ENCODE measurements around the gene SDR39U1.
"Not testable (repeated sequence)": the region's sequence is repeated elsewhere in the genome, so short reads cannot be mapped to it uniquely, and the experiment has no call there.

Gene SDR39U1, protein sequence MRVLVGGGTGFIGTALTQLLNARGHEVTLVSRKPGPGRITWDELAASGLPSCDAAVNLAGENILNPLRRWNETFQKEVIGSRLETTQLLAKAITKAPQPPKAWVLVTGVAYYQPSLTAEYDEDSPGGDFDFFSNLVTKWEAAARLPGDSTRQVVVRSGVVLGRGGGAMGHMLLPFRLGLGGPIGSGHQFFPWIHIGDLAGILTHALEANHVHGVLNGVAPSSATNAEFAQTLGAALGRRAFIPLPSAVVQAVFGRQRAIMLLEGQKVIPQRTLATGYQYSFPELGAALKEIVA

DNA sequence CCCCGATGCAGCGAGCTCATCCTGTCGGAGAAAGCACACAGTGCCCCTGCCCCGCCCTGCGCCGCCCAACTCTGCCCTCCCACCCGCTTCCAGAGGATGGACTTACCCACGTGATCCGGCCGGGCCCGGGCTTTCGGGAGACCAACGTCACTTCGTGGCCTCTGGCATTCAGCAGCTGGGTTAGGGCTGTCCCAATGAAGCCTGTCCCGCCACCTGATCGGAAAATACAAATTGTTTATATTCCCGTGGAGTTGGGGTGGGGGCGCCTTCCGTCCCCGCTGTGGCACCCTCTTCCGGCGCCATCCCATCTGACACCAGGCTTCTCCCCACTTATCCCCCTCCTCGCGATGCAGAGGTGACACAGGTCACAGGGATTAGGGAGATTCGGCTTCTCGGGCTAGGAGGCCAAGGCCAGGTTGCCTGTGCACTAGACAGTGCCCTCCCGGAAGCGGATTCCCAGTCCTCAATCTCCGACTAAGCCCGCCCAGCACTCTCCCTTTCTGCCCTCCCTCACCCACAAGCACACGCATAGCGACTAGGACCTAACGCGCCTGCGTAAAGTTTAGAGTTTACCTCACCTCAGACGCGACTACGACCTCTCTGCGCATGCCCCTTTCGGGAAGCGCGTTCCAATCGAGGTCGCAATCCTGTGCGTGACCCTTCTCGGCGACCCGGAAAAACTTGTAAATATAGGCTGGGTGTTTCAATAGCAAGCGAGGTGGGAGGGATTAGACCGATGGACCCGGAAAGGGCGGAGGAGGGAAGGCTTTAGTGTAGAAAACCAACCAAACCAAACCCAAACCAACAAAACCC lies at the start of gene SDR39U1:
Gene SDR39U1, minus strand, starts transcription at position 537 of the 813 bp plus-strand sequence. Its CDS starts 7 bp downstream, at position 530.
- peak; percentile 99 for DNase-seq

DNA sequence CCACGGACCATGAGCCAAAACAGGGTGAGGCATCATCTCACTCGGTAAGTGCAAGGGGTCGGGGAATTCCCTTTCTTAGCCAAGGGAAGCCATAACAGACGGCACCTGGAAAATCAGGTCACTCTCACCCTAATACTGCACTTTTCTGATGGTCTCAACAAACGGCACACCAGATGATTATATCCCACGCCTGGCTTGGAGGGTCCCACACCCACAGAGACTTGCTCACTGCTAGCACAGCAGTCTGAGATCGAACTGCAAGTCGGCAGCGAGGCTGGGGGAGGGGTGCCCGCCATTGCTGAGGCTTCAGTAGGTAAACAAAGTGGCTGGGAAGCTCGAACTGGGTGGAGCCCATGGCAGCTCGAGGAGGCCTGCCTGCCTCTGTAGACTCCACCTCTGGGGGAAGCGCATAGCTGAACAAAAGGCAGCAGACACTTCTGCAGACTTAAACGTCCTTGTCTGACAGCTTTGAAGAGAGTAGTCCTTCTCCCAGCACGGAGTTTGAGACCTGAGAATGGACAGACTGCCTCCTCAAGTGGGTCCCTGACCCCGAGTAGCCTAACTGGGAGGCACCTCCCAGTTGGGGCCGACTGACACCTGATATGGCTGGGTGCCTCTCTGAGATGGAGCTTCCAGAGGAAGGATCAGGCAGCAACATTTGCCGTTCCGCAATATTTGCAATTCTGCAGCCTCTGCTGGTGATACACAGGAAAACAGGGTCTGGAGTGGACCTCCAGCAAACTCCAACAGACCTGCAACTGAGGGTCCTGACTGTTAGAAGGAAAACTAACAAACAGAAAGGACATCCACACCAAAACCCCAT lies 49.2 kb upstream of the SDR39U1 start:
- DNase-seq = not testable (repeated sequence)

DNA sequence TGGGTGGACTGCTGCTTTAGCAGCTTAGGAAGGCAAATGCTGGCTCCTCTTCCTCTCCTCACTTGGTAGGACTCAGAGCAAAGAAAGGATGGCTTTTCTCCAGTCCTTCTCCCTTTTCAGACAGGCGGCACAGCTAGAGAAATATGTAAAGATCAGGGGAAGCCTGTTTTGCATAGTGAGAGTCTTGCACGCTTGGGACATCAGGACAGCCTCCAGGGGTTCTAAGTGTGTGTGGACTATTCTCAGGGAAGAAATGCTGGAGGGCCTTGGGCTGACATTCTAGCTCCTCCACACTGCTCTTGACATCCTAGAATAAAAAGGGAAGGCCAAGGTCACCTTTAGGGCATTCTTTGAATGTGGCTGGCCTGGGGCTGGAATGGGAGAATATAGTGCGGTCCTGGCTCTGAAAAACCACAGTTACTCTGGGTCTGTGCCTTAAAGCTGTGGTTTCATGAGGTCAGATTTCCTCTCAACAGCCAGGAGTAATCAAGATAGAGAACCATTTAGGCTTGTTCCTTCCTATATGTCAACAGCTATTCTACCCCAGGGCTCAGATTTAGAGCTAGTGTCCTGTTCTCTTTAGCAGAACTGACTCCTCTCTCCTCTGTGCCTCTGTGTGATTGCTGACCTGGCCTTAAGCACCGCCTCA lies 41.2 kb upstream of the SDR39U1 start:
- peak; percentile 45 for DNase-seq

DNA sequence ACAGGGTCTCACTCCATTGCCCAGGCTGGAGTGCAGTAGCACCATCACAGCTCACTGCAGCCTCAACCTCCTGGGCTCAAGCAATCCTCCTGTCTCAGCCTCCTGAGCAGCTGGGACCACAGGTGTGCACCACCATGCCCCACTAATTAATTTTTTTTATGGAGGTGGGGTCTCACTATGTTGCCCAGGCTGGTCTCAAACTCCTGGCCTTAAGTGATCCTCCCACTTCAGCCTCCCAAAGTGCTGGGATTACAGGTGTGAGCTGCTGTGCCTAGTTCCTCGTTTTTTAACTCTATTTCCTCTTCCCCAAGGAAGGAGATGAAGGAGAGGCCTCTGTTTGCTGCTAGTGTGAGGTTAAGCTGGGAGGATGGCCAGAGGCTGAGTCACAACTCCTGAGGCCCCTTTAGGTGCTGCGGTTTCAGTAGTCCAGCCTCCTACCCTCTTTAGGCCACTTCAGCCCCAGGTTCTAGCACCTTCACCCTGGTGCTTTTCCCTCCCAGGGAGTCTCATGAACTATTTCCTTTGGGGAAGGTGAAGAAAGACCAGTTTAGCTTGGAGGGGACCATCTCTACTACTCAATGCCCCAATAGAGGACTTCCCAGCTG lies 40.2 kb upstream of the SDR39U1 start:
- not testable (repeated sequence) for DNase-seq

DNA sequence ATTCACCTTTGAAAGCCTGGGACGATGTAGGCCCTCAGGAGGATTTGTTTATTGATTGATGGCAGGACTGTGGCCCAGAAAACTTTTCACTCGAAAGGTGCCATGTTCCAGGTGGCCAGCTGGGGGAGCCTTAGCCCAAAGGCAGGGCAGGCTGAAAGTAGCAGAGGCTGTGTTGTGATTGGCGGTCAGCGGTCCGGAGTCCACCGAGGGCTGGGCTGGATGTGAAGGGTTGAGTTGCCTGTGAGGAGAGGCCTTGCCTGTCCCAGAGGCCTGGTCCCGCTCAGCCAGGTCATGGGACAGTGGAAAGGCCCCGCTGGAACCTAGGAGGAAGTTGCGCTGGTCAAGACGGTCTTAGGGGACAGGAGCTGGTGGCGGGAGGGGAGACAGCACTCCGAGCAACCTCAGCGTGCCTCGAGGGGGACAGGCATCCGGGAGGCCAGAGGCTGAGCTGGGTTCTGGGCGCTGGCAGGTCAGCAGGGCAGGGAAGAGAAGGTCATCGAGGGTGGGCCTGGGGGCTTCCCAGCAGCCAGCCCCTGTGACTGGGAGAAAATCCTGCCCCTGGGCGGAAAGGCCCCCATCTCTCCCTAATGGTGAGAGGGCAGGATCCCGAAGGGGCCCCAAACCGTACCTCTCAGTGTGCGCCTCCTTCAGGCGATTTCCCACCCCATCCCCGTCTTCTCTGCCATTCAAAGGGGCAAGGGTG lies 39.2 kb upstream of the SDR39U1 start:
- peak; percentile 70 for DNase-seq

DNA sequence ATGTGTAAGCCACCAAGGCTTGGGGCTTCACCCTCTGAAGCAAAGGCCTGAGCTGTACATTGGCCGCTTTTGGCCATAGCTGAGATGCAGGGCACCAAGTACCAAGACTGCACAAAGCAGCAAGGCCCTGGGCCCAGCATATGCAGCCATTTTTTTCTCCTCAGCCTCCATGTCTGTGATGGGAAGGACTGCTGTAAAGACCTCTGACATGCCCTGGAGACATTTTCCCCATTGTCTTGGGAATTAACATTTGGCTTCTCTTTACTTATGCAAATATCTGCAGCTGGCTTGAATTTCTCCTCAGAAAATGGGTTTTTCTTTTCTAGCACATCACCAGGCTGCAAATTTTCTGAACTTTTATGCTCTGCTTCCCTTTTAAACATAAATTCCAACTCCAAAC lies 37.4 kb upstream of the SDR39U1 start:
- not testable (repeated sequence) for DNase-seq

DNA sequence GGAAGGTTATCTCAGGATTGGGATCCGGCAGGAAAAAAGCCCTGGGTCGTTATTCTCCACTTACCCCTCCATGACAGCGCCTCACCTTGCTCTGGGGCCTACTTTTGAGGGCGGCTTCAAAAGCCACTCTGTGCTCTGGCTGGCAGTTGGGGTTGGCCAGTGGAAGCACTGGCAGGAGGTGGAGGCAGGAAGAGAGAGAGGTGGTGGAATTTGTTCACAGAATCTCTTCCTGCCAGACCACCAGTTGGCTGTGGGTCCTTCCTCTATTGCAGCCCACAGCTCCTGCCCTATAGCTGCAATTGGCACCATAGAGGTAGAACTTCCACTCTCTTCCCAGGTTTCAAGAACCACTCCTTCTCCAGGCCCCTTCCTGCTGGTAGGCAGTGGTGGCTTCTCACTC lies 32.7 kb upstream of the SDR39U1 start:
- no peak for DNase-seq

DNA sequence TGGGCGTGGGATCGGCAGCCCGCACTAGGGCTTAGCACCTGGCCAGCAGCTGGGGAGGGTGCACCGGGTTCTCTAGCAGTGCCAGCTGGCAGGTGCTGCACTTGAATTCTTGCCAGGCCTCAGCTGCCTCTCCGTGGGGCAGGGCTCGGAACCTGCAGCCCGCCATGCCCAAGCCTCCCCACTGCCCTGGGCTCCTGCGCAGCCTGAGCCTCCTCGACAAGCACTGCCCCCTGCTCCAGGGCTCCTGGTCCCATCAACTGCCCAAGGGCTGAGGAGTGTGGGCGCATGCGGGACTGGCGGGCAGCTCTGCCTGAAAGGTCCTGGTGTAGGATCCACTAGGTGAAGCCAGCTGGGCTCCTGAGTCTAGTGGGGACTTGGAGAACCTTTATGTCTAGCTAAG lies 30.6 kb upstream of the SDR39U1 start:
- no peak for DNase-seq

DNA sequence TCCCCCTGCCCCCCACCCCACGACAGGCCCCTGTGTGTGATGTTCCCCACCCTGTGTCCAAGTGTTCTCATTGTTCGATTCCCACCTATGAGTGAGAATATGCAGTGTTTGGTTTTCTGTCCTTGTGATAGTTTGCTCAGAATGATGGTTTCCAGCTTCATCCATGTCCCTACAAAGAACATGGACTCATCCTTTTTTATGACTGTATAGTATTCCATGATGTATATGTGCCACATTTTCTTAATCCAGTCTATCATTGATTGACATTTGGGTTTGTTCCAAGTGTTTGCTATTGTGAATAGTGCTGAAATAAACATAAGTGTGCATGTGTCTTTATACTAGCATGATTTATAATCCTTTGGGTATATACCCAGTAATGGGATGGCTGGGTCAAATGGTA lies 27.9 kb upstream of the SDR39U1 start:
- DNase-seq = not testable (repeated sequence)

DNA sequence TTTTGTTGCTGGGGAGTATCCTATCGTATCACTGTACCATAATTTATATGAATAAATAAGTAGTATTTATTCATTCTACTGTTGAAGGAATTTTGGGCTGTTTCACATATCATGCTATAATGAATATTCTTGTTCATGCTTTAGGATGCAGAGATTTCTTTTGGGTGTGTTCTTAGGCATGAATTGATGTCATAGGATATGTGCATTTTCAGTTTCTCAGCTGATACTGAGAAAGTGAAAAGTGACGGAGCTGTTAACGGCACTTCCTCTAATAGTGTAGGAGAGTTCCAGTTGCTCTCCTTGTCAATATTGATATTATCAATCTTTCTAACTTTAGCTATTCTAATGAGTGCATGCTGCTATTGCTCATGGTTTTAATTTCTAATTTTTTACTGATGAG lies 23.2 kb upstream of the SDR39U1 start:
- no peak for DNase-seq

DNA sequence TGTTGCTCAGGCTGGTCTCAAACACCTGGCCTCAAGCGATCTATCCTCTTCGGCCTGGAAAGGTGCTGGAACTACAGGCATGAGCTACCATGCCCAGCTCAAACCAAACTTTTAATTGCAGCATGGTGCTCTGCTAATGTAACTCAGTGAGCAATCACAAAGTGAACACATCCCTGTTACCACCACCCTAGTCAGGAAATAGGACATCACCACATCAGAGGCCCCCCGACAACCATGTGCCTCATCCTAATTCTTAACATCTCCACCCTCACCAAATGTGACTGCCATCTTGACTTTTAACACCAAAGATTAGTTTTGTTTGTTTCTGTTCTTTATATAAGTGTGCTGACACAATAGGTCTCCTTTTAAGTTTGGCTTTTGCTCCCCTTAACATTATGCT lies 22.8 kb upstream of the SDR39U1 start:
- no peak for DNase-seq

DNA sequence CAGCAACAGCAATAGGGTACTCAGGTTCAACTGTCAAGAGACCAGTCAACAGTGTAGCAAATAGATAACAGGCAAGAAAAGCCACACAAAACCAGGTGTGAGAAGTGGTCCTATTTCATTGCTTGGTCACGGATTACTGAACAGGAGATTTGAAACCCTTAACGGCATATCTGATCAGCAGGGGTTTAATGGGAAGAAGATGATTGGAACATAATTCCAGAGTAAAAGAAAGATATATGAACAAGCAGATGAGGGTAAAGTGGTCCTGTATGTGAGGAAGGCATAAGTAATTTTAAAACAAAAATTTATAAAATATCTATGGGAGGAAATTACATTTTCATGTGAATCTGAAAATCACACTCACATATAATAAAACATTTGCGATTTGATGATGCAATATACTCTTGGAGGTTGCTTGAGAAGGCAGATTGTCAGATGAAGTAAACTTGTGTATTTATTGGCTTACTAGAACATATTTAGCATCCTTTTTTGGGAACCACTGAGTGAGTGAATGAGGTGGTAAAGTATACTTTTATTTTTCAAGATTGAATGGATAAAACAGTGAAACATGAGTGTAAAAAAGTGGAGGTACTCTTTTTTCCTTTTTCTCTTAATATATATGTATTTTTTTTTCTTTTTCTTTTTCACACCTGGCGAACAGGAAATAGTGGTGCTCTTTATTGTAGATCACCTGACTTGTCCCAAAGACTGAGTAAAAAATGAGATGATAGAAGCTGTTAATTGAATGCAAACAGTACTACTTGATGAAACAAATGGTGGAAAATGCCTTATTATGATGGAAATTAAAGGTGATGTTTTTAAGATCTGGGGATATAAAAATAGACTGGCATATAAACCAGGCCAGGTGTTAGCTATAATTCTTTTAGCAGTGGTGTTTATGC lies 21.6 kb upstream of the SDR39U1 start:
- DNase-seq = no peak

DNA sequence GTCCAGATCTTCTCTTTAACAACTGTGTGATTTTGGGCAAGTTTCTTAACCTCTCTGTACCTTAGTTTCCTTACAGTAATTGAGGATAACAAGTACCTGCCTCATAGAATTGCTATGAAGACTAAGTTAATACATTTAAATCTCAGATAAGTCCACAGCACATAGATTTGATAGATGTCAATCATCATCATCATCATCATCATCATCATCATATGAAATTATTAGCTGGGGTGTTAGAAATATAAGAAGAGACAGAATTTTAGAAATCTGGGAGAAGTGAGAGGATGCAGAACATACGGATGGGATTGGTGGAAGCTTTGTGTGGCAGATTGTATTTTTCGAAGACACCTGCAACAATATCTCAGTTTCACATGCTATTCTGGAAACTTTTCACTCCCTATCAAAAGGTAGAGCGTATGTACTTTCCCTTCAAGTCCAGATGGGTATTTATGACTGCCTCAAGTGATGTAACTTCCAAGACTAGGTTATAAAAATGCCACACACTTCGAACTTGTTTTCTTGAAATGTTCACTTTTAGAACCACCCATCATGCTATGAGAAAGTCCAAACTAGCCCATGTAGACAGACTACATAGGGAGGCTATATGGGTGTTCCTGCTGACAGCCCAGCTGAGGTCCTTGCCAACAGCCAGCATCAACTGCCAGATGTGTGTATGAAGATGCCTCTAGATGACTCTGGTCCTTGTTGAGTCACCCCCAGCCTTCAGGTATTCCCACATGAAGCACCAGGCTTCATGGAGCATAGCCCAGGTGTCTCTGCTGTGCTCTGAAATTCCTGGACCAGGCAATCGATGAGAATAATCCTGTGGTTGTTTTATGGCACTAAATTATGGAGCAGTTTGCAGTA lies 20.7 kb upstream of the SDR39U1 start:
- DNase-seq = no peak

DNA sequence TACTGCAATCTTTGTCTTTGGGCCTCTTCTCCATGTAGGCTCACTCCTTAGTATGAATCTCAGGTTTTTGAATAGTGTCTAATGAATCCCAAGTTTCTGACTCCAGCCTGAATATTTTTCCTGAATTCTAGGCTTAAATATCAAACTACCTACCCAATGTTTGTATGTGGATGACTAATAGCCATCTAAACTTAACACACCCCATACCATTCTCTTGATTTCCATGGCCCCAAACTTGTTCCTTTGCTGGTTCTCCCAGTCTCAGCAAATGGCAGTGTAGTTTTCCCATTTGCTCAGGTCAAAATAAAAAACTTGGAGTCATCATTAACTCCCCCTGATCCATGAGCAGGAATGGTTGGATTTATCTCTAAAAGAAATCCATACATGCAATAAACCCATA lies 18.8 kb upstream of the SDR39U1 start:
- DNase-seq = no peak

DNA sequence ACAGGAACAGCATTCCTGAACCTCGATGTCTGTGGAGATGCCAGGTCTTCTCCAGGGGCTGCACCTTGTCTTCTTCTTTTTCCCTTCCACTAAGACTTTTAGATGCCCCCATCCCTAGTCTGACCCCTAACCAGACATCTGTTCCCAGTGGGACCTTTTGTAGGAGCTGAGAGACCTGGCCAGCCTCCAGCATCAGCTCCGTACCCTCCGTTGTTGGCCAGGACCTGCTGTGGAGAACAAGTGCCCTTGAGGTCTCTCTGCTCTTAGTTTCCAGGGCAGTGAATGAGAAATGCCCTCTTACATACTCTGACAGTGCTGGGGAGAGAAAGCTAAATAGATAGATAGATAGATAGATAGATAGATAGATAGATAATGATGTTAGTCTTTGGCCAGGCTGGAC lies 16.8 kb upstream of the SDR39U1 start:
- no peak for DNase-seq

DNA sequence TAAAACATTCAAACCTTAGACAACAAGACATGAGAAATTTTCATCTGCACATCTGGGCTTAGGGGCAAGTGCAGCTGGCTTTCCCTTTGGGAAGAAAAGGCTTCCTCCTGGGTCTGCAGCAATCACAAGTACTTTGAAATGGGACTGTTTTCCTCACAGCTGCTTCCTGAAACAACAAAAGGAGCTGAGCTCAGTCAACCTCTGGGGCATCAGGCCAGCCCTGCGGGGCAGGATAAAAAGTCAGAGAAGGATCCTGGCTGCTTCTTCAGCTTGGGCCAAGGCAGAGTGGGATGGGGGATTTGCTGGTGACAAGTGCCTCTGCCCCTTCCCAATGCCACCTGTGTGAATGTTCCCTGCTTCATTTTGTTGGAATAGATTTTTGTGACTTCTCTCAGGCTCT lies 16.2 kb upstream of the SDR39U1 start:
- DNase-seq = no peak

DNA sequence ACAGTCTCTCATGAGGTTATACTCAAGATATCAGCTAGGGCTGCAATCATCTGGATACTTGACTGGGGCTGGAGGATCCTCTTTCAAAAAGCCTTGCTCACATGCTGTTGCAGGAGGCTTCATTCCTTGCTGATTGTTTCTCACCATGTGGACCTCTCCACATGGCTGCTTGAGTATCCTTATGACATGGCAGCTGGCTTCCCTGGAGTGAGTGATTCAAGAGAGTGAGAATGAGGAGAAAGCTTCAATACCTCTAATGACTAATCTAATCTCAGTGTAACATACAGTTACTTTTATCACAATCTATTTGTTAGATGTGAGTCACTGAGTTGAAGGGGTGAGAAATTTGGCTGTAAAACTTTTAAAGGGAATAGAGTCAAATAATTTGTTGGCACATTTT lies 14.4 kb upstream of the SDR39U1 start:
- no peak for DNase-seq

DNA sequence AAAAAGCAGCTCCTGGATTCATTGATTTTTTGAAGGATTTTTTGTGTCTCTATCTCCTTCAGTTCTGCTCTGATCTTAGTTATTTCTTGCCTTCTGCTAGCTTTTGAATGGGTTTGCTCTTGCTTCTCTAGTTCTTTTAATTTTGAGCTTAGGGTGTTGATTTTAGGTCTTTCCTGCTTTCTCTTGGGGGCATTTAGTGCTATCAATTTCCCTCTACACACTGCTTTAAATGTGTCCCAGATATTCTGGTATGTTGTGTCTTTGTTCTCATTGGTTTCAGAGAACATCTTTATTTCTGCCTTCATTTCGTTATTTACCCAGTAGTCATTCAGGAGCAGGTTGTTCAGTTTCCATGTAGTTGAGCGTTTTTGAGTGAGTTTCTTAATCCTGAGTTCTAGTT lies 8.3 kb upstream of the SDR39U1 start:
- DNase-seq = not testable (repeated sequence)

DNA sequence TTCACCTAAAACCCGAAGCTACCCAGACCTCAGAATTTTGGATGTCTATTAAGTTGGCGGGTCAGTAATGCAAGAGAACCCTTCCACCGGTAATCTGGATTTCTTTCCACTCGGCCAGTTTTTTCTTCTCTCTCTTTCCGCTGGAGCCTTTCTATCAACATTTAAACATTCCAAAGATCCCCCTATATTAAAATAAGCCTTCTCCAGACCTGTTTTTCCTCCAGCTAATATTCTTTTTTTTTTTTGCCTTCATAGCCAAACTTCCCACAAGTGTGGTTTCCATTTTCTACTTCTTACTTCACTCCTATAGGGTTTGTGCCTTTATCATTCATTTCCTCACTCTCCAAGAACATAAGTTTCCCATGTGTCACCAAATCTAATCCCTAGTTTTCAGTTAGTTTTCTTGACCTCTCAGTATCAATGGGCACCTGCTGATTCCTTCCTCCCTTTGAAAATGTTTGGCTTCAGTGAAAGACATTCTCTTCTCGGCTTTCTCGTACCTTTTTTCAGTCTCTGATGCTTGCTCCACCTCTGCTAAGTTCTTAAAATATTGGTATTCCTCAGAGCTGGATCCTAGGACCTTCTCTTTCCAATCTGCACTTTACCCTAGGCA lies 583 bp upstream of the SDR39U1 start:
- DNase-seq = no peak

All from activated CD4-positive, alpha-beta T cell treated with anti-CD3 and anti-CD28 coated beads, Interleukin-2, Interleukin-6, amounts not matched to agents 100 ng/mL and 50 ng/mL, durations not matched to agents 16 hours and 8 hours (primary cell).